ENCODE data around the gene RPL18.
"Not testable (repeated sequence)": the region's sequence is repeated elsewhere in the genome, so short reads cannot be mapped to it uniquely, and the experiment has no call there.

Gene RPL18

GRCh38 chr19:48644355-48644754 is 25.4 kb upstream of the RPL18 start:
- DNase-seq: no peak

- no peak for DNase-seq
Observed at GRCh38 chr19:48642862-48643261, 23.9 kb upstream of the RPL18 start.

GRCh38 chr19:48641850-48642249 is 22.9 kb upstream of the RPL18 start:
- DNase-seq: no peak

GRCh38 chr19:48639483-48640375 is 20.8 kb upstream of the RPL18 start:
- no peak for DNase-seq

- no peak for DNase-seq
Observed at GRCh38 chr19:48638831-48639381, 19.9 kb upstream of the RPL18 start.

GRCh38 chr19:48637948-48638830 is 19.2 kb upstream of the RPL18 start:
- DNase-seq: peak; percentile 81

GRCh38 chr19:48637449-48637947 is 18.5 kb upstream of the RPL18 start:
- peak; percentile 96 for DNase-seq

GRCh38 chr19:48636859-48637448 is 18.0 kb upstream of the RPL18 start, which contains the start of gene DBP:
Gene DBP, minus strand, starts transcription at chr19:48637379. Its CDS starts 385 bp downstream, at chr19:48636994.
- peak; percentile 53 for DNase-seq

GRCh38 chr19:48635966-48636858 is 17.2 kb upstream of the RPL18 start:
- no peak for DNase-seq

- peak; percentile 56 for DNase-seq
Observed at GRCh38 chr19:48635263-48635965, 16.4 kb upstream of the RPL18 start.

- DNase-seq: peak; percentile 83
Observed at GRCh38 chr19:48634424-48635262, 15.7 kb upstream of the RPL18 start.

GRCh38 chr19:48634036-48634342 is 15.0 kb upstream of the RPL18 start:
- DNase-seq: no peak

- no peak for DNase-seq
Observed at GRCh38 chr19:48633148-48634035, 14.4 kb upstream of the RPL18 start.

- peak; percentile 31 for DNase-seq
Observed at GRCh38 chr19:48632692-48633147, 13.7 kb upstream of the RPL18 start.

GRCh38 chr19:48632286-48632685 is 13.3 kb upstream of the RPL18 start:
- DNase-seq: not testable (repeated sequence)

- no peak for DNase-seq
Observed at GRCh38 chr19:48631225-48631624, 12.2 kb upstream of the RPL18 start.

- DNase-seq: no peak
Observed at GRCh38 chr19:48630296-48631063, 11.5 kb upstream of the RPL18 start.
